Activated CD4-positive, alpha-beta T cell treated with anti-CD3 and anti-CD28 coated beads for 36 hours (primary cell): ENCODE measurements around the gene BHLHA9. TPM values are rescaled to one million over a fixed set of nuclear protein-coding genes. Genes with fewer than 3 reads are reported as not detected.

Source experiments
- total RNA-seq, 2 experiments: library from RNA; stranded (reverse); gene quantifications; one replicate each; pipeline ENCODE4 v1.2.3, GENCODE V29; 2021

Gene BHLHA9
- total RNA-seq, 2 experiments from 2014 or later: not detected

Other genes starting within 250 kb of the BHLHA9 start
- gene ABR, start 90.5 kb upstream of the BHLHA9 start, total RNA-seq: 10 to 100 TPM; 45.2 to 50.5 TPM
- gene TRARG1, start 9.2 kb downstream of the BHLHA9 start, total RNA-seq: not detected
- 100 to 1,000 TPM; 520 to 553 TPM for gene YWHAE, start 129.8 kb downstream of the BHLHA9 start, total RNA-seq
- 10 to 100 TPM; 10.1 to 11.6 TPM for gene CRK, start 185.8 kb downstream of the BHLHA9 start, total RNA-seq
- 10 to 100 TPM; 21.7 to 24.1 TPM for gene MYO1C, start 222.2 kb downstream of the BHLHA9 start, total RNA-seq
- gene INPP5K, start 246.2 kb downstream of the BHLHA9 start, total RNA-seq: 10 to 100 TPM; 18.5 to 27.3 TPM